Spinal cord (tissue), 10 donors: ENCODE data around the gene KIF7. TPM values are rescaled to one million over a fixed set of nuclear protein-coding genes. Genes with fewer than 3 reads are reported as not detected.
"Not testable (repeated sequence)": the region's sequence is repeated elsewhere in the genome, so short reads cannot be mapped to it uniquely, and the experiment has no call there.

ENCODE experiments used
- DNase-seq, 6 donors: peaks; one replicate each; pipeline versions ENCODE4 v3.0.0 to v3.0.0-alpha.2; 2013 to 2015; ENCODE audit warnings: low spot score in 6 of 6, low read depth in 4 of 6
- H3K27ac ChIP-seq: one replicate; pipeline ENCODE4 v1.5.1; 2013; ENCODE audit warnings: low read depth, low read length, control low read depth
- H3K27me3 ChIP-seq: one replicate; pipeline ENCODE4 v1.6.1; 2013; ENCODE audit warnings: low read length; ENCODE audit not compliant: control insufficient read depth, insufficient read depth
- H3K36me3 ChIP-seq: one replicate; pipeline ENCODE4 v1.6.1; 2013; ENCODE audit warnings: low read length; ENCODE audit not compliant: control insufficient read depth, insufficient read depth
- H3K4me1 ChIP-seq: one replicate; pipeline ENCODE4 v1.6.1; 2013; ENCODE audit warnings: low read length; ENCODE audit not compliant: control insufficient read depth, insufficient read depth
- H3K4me3 ChIP-seq: one replicate; pipeline ENCODE4 v1.5.1; 2013; ENCODE audit warnings: low read depth, low read length, control low read depth
- H3K9me3 ChIP-seq: one replicate; pipeline ENCODE4 v1.6.1; 2013; ENCODE audit warnings: low read length; ENCODE audit not compliant: control insufficient read depth, insufficient read depth
- WGBS: methylation state at CpG from one replicate; pipeline ENCODE4 v1.1.5; 2013; ENCODE audit warnings: missing lambda C conversion rate; ENCODE audit not compliant: insufficient coverage; 5-methylcytosine and 5-hydroxymethylcytosine counted together
- polyA plus RNA-seq, 2 donors: library from polyadenylated mRNA; unstranded; fragments of 120-200 nt; gene quantifications; one replicate each; pipeline ENCODE4 v1.2.1, GENCODE V29; 2013; ENCODE audit not compliant: insufficient read length in 2 of 2
- total RNA-seq, 2 donors: library from RNA; depleted of rRNA in 1 of 2; stranded (reverse); fragments of 120-200 nt in 1 of 2; fragments of >200 nt in 1 of 2; gene quantifications; one replicate each; pipeline versions ENCODE4 v1.2.3 to v1.2.4, GENCODE V29; 2013 to 2014
- donor health status: healthy.

Gene KIF7
- total and polyA plus RNA-seq, 4 donors, result 5.4 to 14.7 (median 11.4) TPM

DNA sequence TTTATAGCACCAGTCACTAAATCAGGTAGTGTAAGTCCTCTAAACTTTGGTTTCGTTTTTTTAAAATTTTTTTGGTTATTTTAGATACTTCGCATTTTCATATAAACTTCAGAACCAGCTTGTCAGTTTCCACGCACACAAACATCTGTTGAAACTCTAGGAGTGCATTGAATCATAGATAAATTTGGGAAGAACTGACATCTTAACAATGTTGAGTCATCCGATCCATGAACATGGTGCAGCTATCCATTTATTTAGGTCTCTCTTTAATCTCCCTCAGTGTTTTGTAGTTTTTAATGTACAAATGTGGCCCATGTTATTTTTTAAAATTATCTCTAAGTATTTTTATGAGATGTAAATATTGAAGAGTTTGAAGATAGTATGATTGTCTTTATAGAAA, 62.2 kb downstream of the KIF7 start:
- Histone ChIP-seq H3K9me3 (no peaks in the 10 kb centered on the region), H3K4me1 (no peaks in the 10 kb centered on the region), H3K27me3 (no peaks in the 10 kb centered on the region), H3K36me3 (peaks cover 8% of the 10 kb centered on the region), H3K27ac (no peak overlapping the region), H3K4me3 (no peak overlapping the region)
- no peak for DNase-seq
- no CpG with 5 or more reads among the region's 4 CpGs for WGBS

DNA sequence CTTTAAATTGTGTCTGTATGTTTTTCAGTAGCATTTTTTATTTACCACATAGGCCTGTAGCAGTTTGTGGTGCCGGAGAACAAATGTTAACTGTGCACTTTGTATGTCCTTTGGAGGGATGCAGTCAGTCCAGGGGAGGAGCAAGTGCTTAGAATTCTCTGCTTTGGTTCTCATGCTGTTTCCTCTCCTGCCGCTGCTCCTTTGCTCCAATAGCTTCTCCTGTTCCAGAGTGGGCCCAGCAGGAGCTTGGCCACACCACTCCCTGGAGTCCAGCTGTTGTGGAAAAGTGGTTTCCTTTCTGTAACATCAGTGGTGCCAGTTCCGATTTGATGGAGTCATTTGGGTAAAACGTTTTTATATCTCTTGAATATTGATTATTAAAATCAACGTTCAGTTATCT, 63.4 kb downstream of the KIF7 start:
- H3K36me3 ChIP-seq, result peaks cover 9% of the 10 kb centered on the region
- no peak for DNase-seq
- no peak overlapping the region for H3K27ac ChIP-seq
- H3K27me3 ChIP-seq, result no peaks in the 10 kb centered on the region
- no CpG with 5 or more reads among the region's 5 CpGs for WGBS
- no peaks in the 10 kb centered on the region for H3K4me1 ChIP-seq
- no peaks in the 10 kb centered on the region for H3K9me3 ChIP-seq
- H3K4me3 ChIP-seq, result no peak overlapping the region

DNA sequence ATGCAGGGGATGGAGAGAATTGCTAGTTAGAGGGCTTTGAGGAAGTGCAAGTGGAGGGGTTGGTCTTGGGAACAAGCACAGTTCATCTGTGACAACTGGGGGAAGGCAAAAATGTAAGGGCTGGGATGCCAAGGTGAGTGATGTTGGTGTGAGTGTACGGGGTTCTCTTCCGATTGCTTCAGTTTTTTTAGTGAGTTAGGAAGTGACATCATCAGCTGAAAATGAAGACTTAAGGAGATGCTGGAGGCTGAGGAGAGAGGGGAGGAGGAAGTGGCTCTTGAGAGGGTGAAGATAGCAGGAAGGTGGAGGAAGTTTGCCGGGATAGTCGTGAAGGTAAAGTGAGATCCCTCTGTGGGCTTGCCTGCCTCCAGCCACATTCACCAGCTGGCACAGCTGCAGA, 67.3 kb downstream of the KIF7 start:
- whole genome bisulfite sequencing, result 95% methylated on average over 4 of the region's 4 CpGs
- no peak overlapping the region for H3K4me3 ChIP-seq

DNA sequence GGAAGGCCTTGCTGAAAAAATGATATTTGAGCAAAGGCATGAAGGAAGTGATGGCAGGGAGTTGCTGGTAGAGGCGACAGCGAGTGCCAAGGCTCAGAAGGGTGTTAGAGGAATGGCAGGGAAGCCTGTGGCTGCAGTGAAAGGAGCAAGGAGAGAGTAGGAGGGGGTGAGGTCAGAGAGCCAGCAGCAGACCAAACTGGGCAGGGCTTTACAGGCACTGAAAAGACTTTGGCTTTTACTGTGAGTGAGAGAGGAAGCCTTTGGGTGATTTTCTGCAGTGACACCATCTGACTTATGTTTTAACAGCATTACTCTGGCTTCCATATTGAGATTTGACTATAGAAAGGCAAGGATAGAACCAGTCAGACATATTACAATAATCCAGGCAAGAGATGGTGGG, 68.6 kb downstream of the KIF7 start:
- Histone ChIP-seq H3K27me3 (no peaks in the 10 kb centered on the region), H3K4me3 (no peak overlapping the region), H3K36me3 (peaks cover 9% of the 10 kb centered on the region), H3K27ac (no peak overlapping the region), H3K9me3 (no peaks in the 10 kb centered on the region), H3K4me1 (no peaks in the 10 kb centered on the region)
- 95% methylated on average over 2 of the region's 2 CpGs for WGBS
- DNase-seq, result no peak

More for the DNA sequence above, 67.3 kb downstream of the KIF7 start:
- Histone ChIP-seq H3K27ac (no peak overlapping the region), H3K36me3 (peaks cover 9% of the 10 kb centered on the region), H3K4me1 (no peaks in the 10 kb centered on the region), H3K9me3 (no peaks in the 10 kb centered on the region), H3K27me3 (no peaks in the 10 kb centered on the region)
- DNase-seq, result no peak

DNA sequence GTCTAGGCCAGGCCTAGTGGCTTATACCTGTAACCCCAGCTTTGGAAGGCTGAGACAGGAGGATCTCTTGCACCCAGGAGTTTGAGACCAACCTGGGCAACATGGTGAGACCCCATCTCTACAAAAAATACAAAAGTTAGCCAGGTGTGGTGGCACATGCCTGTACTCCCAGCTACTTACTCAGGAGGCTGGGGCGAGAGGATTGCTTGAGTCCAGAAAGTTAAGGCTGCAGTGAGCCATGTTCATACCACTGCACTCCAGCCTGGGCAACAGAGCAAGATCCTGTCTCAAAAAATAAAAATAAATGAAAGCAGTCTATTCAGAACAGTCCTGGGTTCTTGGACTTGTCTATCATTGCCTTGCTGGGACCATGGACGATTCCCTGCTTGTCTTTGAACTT, 74.5 kb downstream of the KIF7 start:
- not testable (repeated sequence) for H3K27me3 ChIP-seq, H3K4me3 ChIP-seq, H3K9me3 ChIP-seq, H3K4me1 ChIP-seq, H3K36me3 ChIP-seq, DNase-seq, H3K27ac ChIP-seq
- WGBS, result 100% methylated on average over 1 of the region's 2 CpGs

DNA sequence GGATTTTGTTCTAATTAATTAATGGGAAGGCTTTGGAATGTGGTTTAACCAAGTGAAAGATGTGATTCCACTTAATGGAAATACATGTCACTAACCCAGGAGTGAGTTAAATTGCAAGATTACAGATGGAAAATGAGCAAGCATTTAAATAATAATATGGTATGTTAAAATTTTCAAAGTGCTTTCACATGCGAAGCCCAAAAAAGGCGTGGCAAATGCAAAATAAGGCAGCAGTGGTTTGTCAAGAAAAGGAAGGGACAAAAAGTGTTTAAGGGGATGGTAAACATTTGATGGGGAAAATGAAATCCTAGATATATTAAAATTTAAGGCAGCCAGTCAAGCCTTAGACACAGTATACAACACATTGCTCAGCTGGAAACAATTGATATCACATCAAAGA, 77.1 kb downstream of the KIF7 start:
- H3K4me3 ChIP-seq, result no peak overlapping the region
- no peaks in the 10 kb centered on the region for H3K36me3 ChIP-seq
- H3K27ac ChIP-seq, result no peak overlapping the region
- H3K9me3 ChIP-seq, result no peaks in the 10 kb centered on the region
- peaks cover 6% of the 10 kb centered on the region for H3K4me1 ChIP-seq
- H3K27me3 ChIP-seq, result no peaks in the 10 kb centered on the region
- no CpG with 5 or more reads among the region's 2 CpGs for WGBS
- DNase-seq, result no peak

Other genes with a start within 250 kb of the KIF7 start
- under 1 TPM; 0.44 to 0.79 TPM for gene RHCG, start 158.9 kb downstream of the KIF7 start, total RNA-seq
- 1 to 10 TPM; 2.5 to 6.8 TPM for gene RHCG, start 158.9 kb downstream of the KIF7 start, polyA plus RNA-seq
- 1 to 10 TPM; 2.0 to 3.3 TPM for gene TICRR, start 80.0 kb downstream of the KIF7 start, total RNA-seq
- 1 to 10 TPM; 6.6 to 6.8 TPM for gene TICRR, start 80.0 kb downstream of the KIF7 start, polyA plus RNA-seq
- under 1 TPM; 0.55 to 0.89 TPM for gene PLIN1, start 23.9 kb upstream of the KIF7 start, total RNA-seq
- gene PLIN1, start 23.9 kb upstream of the KIF7 start, polyA plus RNA-seq, result 1 to 10 TPM in 1 of 2 donors, under 1 TPM in 1; 0.27 to 1.1 TPM
- 10 to 100 TPM; 15.3 to 22.9 TPM for gene PEX11A, start 35.3 kb upstream of the KIF7 start, total RNA-seq
- 10 to 100 TPM; 12.7 to 14.7 TPM for gene PEX11A, start 35.3 kb upstream of the KIF7 start, polyA plus RNA-seq
- 1 to 10 TPM in 1 of 2 donors, under 1 TPM in 1; 0.69 to 3.9 TPM for gene WDR93, start 35.3 kb upstream of the KIF7 start, total RNA-seq
- gene WDR93, start 35.3 kb upstream of the KIF7 start, polyA plus RNA-seq, result 1 to 10 TPM; 1.2 to 1.9 TPM
- gene MESP1, start 95.8 kb upstream of the KIF7 start, total RNA-seq, result 1 to 10 TPM; 1.5 to 5.1 TPM
- gene MESP1, start 95.8 kb upstream of the KIF7 start, polyA plus RNA-seq, result 10 to 100 TPM; 16.5 to 18.2 TPM
- under 1 TPM in 1 of 2 donors, not detected in 1; 0.83 TPM for gene MESP2, start 120.9 kb upstream of the KIF7 start, total RNA-seq
- gene MESP2, start 120.9 kb upstream of the KIF7 start, polyA plus RNA-seq, result under 1 TPM; 0.25 to 0.71 TPM
- gene ANPEP, start 159.4 kb upstream of the KIF7 start, total RNA-seq, result 10 to 100 TPM in 1 of 2 donors, 1 to 10 TPM in 1; 6.2 to 24.2 TPM
- 10 to 100 TPM in 1 of 2 donors, 1 to 10 TPM in 1; 5.1 to 15.4 TPM for gene ANPEP, start 159.4 kb upstream of the KIF7 start, polyA plus RNA-seq
- gene AP3S2, start 238.5 kb upstream of the KIF7 start, total RNA-seq, result 10 to 100 TPM; 47.1 to 66.0 TPM
- 10 to 100 TPM; 43.6 to 50.5 TPM for gene AP3S2, start 238.5 kb upstream of the KIF7 start, polyA plus RNA-seq